ENCODE data around the gene ALDH1A2.

ALDH1A2 gene

DNA sequence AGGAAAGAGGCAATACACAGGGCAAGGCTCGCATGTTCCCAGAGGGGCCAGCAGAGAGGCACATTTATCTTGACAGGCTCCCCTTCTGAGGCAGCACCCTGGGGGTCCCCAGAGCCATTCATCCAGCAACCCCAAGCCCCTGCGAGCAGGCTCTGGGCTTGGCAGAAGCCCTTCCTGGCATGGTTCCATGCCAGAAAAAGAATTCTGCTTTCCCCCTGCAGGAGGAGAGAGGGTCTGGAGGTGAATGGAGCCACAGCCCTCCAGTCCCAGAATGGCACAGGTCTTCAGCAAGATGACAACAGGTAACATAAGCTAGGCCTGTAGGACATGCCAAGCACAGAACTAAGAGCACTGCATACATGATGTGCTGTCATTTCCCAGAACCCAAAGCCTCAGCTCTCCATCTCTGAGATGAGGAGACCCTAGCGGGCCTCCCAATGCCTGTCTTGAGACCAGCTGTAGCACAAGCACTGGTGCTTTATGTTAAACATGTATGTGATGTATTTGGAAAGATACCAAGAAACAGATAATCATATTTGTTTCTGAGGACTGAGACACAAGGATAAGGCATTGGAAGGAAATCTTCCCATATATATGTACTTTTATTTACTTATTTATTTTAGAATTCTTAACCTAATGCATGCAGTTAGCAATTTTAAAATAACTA, 121.6 kb downstream of the ALDH1A2 start:
- ChIA-PET CTCF (no interaction called here), POLR2A (no interaction called here)
- TF ChIP-seq, protein P1, sequence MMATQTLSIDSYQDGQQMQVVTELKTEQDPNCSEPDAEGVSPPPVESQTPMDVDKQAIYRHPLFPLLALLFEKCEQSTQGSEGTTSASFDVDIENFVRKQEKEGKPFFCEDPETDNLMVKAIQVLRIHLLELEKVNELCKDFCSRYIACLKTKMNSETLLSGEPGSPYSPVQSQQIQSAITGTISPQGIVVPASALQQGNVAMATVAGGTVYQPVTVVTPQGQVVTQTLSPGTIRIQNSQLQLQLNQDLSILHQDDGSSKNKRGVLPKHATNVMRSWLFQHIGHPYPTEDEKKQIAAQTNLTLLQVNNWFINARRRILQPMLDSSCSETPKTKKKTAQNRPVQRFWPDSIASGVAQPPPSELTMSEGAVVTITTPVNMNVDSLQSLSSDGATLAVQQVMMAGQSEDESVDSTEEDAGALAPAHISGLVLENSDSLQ (IDR thresholded peaks at IDR 0.05), result no peak
- TF ChIP-seq SP1 (IDR thresholded peaks at IDR 0.05), result no peak
- no peak for TF ChIP-seq ZNF384 (IDR thresholded peaks at IDR 0.05)
- no peak for TF ChIP-seq FOXK2 (IDR thresholded peaks at IDR 0.05)
- no peak for TF ChIP-seq LEF1 (IDR thresholded peaks at IDR 0.05; ENCODE audit: borderline replicate concordance)
- no peak for TF ChIP-seq SUZ12 (IDR thresholded peaks at IDR 0.05)
- TF ChIP-seq HDGF (IDR thresholded peaks at IDR 0.05; ENCODE audit: borderline replicate concordance), result no peak
- no peak for TF ChIP-seq L3MBTL2 (conservative IDR thresholded peaks at IDR 0.05)
- no peak for TF ChIP-seq TARDBP (IDR thresholded peaks at IDR 0.05)
- TF ChIP-seq ARNT (IDR thresholded peaks at IDR 0.05), result no peak
- no peak for TF ChIP-seq ELF4 (IDR thresholded peaks at IDR 0.05)
- no peak for TF ChIP-seq NFRKB (IDR thresholded peaks at IDR 0.05)
- no peak for TF ChIP-seq FOXA1 (IDR thresholded peaks at IDR 0.05)
- no peak for TF ChIP-seq BHLHE40 (IDR thresholded peaks at IDR 0.05; ENCODE audit: borderline replicate concordance)
- TF ChIP-seq FOXM1 (IDR thresholded peaks at IDR 0.05; ENCODE audit: borderline replicate concordance), result no peak
- no peak for DNase-seq (ENCODE audit: extremely low spot score)

GRCh38 chr15:57943171-57943570, 122.3 kb downstream of the ALDH1A2 start:
- ChIA-PET CTCF (no interaction called here), POLR2A (no interaction called here)
- TF ChIP-seq FOXK2 (IDR thresholded peaks at IDR 0.05) (no peak), SUZ12 (IDR thresholded peaks at IDR 0.05) (no peak), HDGF (IDR thresholded peaks at IDR 0.05; ENCODE audit: borderline replicate concordance) (no peak), ARNT (IDR thresholded peaks at IDR 0.05) (no peak), LEF1 (IDR thresholded peaks at IDR 0.05; ENCODE audit: borderline replicate concordance) (no peak), SP1 (IDR thresholded peaks at IDR 0.05) (no peak), CTBP1 (IDR thresholded peaks at IDR 0.05; ENCODE audit: borderline replicate concordance) (no peak), L3MBTL2 (conservative IDR thresholded peaks at IDR 0.05) (no peak), NFRKB (IDR thresholded peaks at IDR 0.05) (no peak), BHLHE40 (IDR thresholded peaks at IDR 0.05; ENCODE audit: borderline replicate concordance) (no peak), FOXM1 (IDR thresholded peaks at IDR 0.05; ENCODE audit: borderline replicate concordance) (no peak), FOXA1 (IDR thresholded peaks at IDR 0.05) (no peak), ZNF384 (IDR thresholded peaks at IDR 0.05) (no peak), ELF4 (IDR thresholded peaks at IDR 0.05) (no peak), TARDBP (IDR thresholded peaks at IDR 0.05) (no peak)
- TF ChIP-seq, protein P1 (IDR thresholded peaks at IDR 0.05), result no peak
- DNase-seq (ENCODE audit: extremely low spot score), result no peak

GRCh38 chr15:57941816-57942215, 123.7 kb downstream of the ALDH1A2 start:
- ChIA-PET CTCF (no interaction called here), POLR2A (no interaction called here)
- no peak for TF ChIP-seq ARNT (IDR thresholded peaks at IDR 0.05)
- TF ChIP-seq FOXM1 (IDR thresholded peaks at IDR 0.05; ENCODE audit: borderline replicate concordance), result no peak
- TF ChIP-seq, protein P1 (IDR thresholded peaks at IDR 0.05), result no peak
- no peak for TF ChIP-seq FOXA1 (IDR thresholded peaks at IDR 0.05)
- TF ChIP-seq L3MBTL2 (conservative IDR thresholded peaks at IDR 0.05), result no peak
- TF ChIP-seq LEF1 (IDR thresholded peaks at IDR 0.05; ENCODE audit: borderline replicate concordance), result no peak
- no peak for DNase-seq (ENCODE audit: extremely low spot score)

- POLR2A ChIA-PET, result no interaction called here
- CTCF ChIA-PET, result interaction anchor here (1.0 kb wide), 1 partner anchor 134 kb away, joined by 6 read pairs; no protein-coding TSS in a partner anchor
- no peak for TF ChIP-seq L3MBTL2 (conservative IDR thresholded peaks at IDR 0.05)
- TF ChIP-seq ELF4 (IDR thresholded peaks at IDR 0.05), result no peak
- no peak for DNase-seq (ENCODE audit: extremely low spot score)
Observed at GRCh38 chr15:57932348-57932747, 133.2 kb downstream of the ALDH1A2 start.

GRCh38 chr15:57931570-57931969, 133.9 kb downstream of the ALDH1A2 start:
- CTCF ChIA-PET, result interaction anchor here (1.0 kb wide), 1 partner anchor 135 kb away, joined by 6 read pairs; no protein-coding TSS in a partner anchor
- POLR2A ChIA-PET, result no interaction called here
- TF ChIP-seq SP1 (IDR thresholded peaks at IDR 0.05) (no peak), ARNT (IDR thresholded peaks at IDR 0.05) (no peak), FOXA1 (IDR thresholded peaks at IDR 0.05) (no peak), BHLHE40 (IDR thresholded peaks at IDR 0.05; ENCODE audit: borderline replicate concordance) (no peak), HDGF (IDR thresholded peaks at IDR 0.05; ENCODE audit: borderline replicate concordance) (no peak), CTBP1 (IDR thresholded peaks at IDR 0.05; ENCODE audit: borderline replicate concordance) (no peak), ZNF384 (IDR thresholded peaks at IDR 0.05) (no peak), LEF1 (IDR thresholded peaks at IDR 0.05; ENCODE audit: borderline replicate concordance) (no peak), NFRKB (IDR thresholded peaks at IDR 0.05) (no peak), TARDBP (IDR thresholded peaks at IDR 0.05) (no peak), ELF4 (IDR thresholded peaks at IDR 0.05) (no peak)
- TF ChIP-seq, protein P1 (IDR thresholded peaks at IDR 0.05), result no peak
- no peak for DNase-seq (ENCODE audit: extremely low spot score)

DNA sequence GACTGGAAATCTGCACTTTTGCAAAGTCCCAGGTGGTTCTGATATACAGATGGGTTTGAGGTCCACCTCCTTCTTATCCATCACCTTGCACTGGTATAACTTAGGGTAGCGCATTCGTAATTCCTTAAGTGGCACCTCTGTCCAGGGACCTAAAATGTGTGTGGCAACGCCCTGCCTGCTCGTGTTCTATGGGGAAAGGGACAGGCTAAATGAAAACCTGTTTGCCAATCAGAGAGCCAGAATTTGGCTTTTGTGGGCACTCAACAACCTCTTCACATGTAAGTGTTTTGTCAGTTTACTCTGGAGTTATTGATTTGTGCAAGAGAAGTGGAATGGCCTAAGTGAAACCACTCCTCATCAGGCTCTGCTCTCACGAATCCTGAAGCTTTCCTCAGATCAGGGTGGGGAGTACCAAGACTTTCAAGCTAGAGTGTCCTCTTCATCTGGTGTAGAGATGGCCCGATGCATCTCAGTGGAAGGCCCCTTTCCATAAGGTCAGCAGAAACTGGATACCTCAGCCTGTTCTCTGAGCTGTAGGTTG, 138.3 kb downstream of the ALDH1A2 start:
- DNase-seq (ENCODE audit: extremely low spot score), result no peak
- POLR2A ChIA-PET, result no interaction called here
- CTCF ChIA-PET, result no interaction called here
- TF ChIP-seq ELF4 (IDR thresholded peaks at IDR 0.05) (no peak), HDGF (IDR thresholded peaks at IDR 0.05; ENCODE audit: borderline replicate concordance) (no peak), ZNF384 (IDR thresholded peaks at IDR 0.05) (no peak), L3MBTL2 (conservative IDR thresholded peaks at IDR 0.05) (no peak), SP1 (IDR thresholded peaks at IDR 0.05) (no peak), TARDBP (IDR thresholded peaks at IDR 0.05) (no peak), CTBP1 (IDR thresholded peaks at IDR 0.05; ENCODE audit: borderline replicate concordance) (no peak)
- TF ChIP-seq, protein P1 (IDR thresholded peaks at IDR 0.05), result no peak
